H1 (cell line): ENCODE data around the gene SPATS2L. TPM values are rescaled to one million over a fixed set of nuclear protein-coding genes. Genes with fewer than 3 reads are reported as not detected.
A peak's percentile ranks its signal among the peaks of the same experiment; 100 is the strongest.

Experiments used
- CTCF ChIA-PET: fragments of 300-600 bp; sonication (Branson Sonifier 250); formaldehyde crosslinking; loops from one replicate; lab custom pipeline; 2021; ENCODE audit not compliant: partially characterized antibody; lab: Charles Lee
- POLR2A ChIA-PET: fragments of 300-600 bp; sonication (Branson Sonifier 250); formaldehyde crosslinking; loops from one replicate; lab custom pipeline; 2021; ENCODE audit warnings: inconsistent platforms; ENCODE audit not compliant: partially characterized antibody; lab: Charles Lee
- DNase-seq, 2 experiments: peaks; one replicate each; pipeline versions ENCODE4 v3.0.0 to v3.0.0-alpha.2; 2010 to 2022; ENCODE audit warnings: low spot score in 2 of 2, low read depth in 1 of 2, mixed read lengths in 1 of 2
- FAIRE-seq: peaks from 2 replicates; lab custom pipeline; 2011; peaks lifted over from hg19 to GRCh38; lab: Jason Lieb, UNC
- H2AFZ ChIP-seq: 2 replicates; pipeline ENCODE4 v1.8.1; 2012; ENCODE audit warnings: low read length, inconsistent platforms
- H2AK5ac ChIP-seq: 2 replicates; pipeline ENCODE4 v1.6.1; 2013; ENCODE audit warnings: low read depth, low read length
- H2BK120ac ChIP-seq: replicated peaks from 2 replicates; pipeline ENCODE3; 2013; ENCODE audit warnings: low read depth, low read length, inconsistent platforms
- H2BK12ac ChIP-seq: 2 replicates; pipeline ENCODE4 v1.6.1; 2013; ENCODE audit warnings: low read depth, low read length
- H2BK15ac ChIP-seq: 2 replicates; pipeline ENCODE4 v1.6.1; 2013; ENCODE audit warnings: low read length
- H2BK20ac ChIP-seq: 2 replicates; pipeline ENCODE4 v1.6.1; 2013; ENCODE audit warnings: low read length
- H2BK5ac ChIP-seq: 2 replicates; pipeline ENCODE4 v1.6.1; 2013; ENCODE audit warnings: low read depth, low read length
- H3K14ac ChIP-seq: 2 replicates; pipeline ENCODE4 v1.6.1; 2013; ENCODE audit warnings: inconsistent platforms; ENCODE audit not compliant: insufficient read length
- H3K18ac ChIP-seq: 2 replicates; pipeline ENCODE4 v1.6.1; 2013; ENCODE audit warnings: low read length; ENCODE audit errors: extremely low read depth
- H3K23ac ChIP-seq: 2 replicates; pipeline ENCODE4 v1.6.1; 2013; ENCODE audit warnings: inconsistent platforms; ENCODE audit not compliant: insufficient read length
- H3K23me2 ChIP-seq: 2 replicates; pipeline ENCODE4 v1.6.1; 2013; ENCODE audit warnings: low read depth, low read length
- H3K27ac ChIP-seq: 2 replicates; pipeline ENCODE4 v1.6.1; 2011; ENCODE audit warnings: low read depth, low read length, inconsistent platforms
- H3K27me3 ChIP-seq, 4 experiments: replicated peaks in 1 of 4; 1 replicate in 1 of 4; 2 replicates in 3 of 4; pipeline versions ENCODE4 v1.6.1 to v1.8.1; 2011 to 2013; ENCODE audit warnings: low read length in 3 of 4, mild to moderate bottlenecking in 3 of 4, inconsistent platforms in 2 of 4, mixed read lengths in 2 of 4, moderate library complexity in 1 of 4; ENCODE audit not compliant: control insufficient read depth in 3 of 4, insufficient read depth in 3 of 4; ENCODE audit errors: extremely low read depth in 1 of 4
- H3K36me3 ChIP-seq, 4 experiments: 2 replicates each; pipeline versions ENCODE4 v1.6.1 to v1.8.1; 2011 to 2013; ENCODE audit warnings: mild to moderate bottlenecking in 4 of 4, low read length in 3 of 4, moderate library complexity in 2 of 4, control low read depth in 1 of 4, inconsistent platforms in 1 of 4; ENCODE audit not compliant: insufficient read depth in 4 of 4, control insufficient read depth in 2 of 4
- H3K4ac ChIP-seq: replicated peaks from 2 replicates; pipeline ENCODE3; 2013; ENCODE audit warnings: low read length, low read depth, mixed read lengths, inconsistent platforms; ENCODE audit not compliant: insufficient read length
- H3K4me1 ChIP-seq, 4 experiments: replicated peaks in 1 of 4; 1 replicate in 1 of 4; 2 replicates in 3 of 4; pipeline versions ENCODE4 v1.6.1 to v1.8.1; 2011 to 2013; ENCODE audit warnings: low read length in 3 of 4, inconsistent platforms in 2 of 4, mixed read lengths in 1 of 4; ENCODE audit not compliant: insufficient read depth in 4 of 4, control insufficient read depth in 3 of 4
- H3K4me2 ChIP-seq, 2 experiments: 2 replicates each; pipeline versions ENCODE4 v1.6.1 to v1.8.1; 2011 to 2013; ENCODE audit warnings: low read depth in 2 of 2, low read length in 2 of 2, control low read depth in 1 of 2, inconsistent platforms in 1 of 2, mild to moderate bottlenecking in 1 of 2; ENCODE audit not compliant: insufficient read depth in 1 of 2
- H3K4me3 ChIP-seq, 4 experiments: fragments of 200-600, 300-600 bp in 1 of 4; sonication (generic), shearing (Covaris generic), sonication (Bioruptor Twin) in 1 of 4; 2 replicates each; pipeline versions ENCODE4 v1.5.1 to v1.8.1; 2011 to 2016; ENCODE audit warnings: low read length in 4 of 4, low read depth in 3 of 4, control low read depth in 2 of 4, inconsistent platforms in 2 of 4, mild to moderate bottlenecking in 2 of 4, mixed read lengths in 1 of 4, moderate library complexity in 1 of 4; ENCODE audit not compliant: insufficient read depth in 2 of 4; ENCODE audit errors: extremely low read depth in 1 of 4
- H3K56ac ChIP-seq: replicated peaks from 2 replicates; pipeline ENCODE3; 2013; ENCODE audit warnings: low read depth, mild to moderate bottlenecking, mixed read lengths, low read length, inconsistent platforms; ENCODE audit not compliant: insufficient read length
- H3K79me1 ChIP-seq: 2 replicates; pipeline ENCODE4 v1.6.1; 2013; ENCODE audit warnings: low read depth, low read length, control low read depth
- H3K79me2 ChIP-seq, 2 experiments: 2 replicates each; pipeline versions ENCODE4 v1.6.1 to v1.8.1; 2012 to 2013; ENCODE audit warnings: low read length in 2 of 2, mild to moderate bottlenecking in 2 of 2, inconsistent platforms in 1 of 2; ENCODE audit not compliant: insufficient read depth in 2 of 2, control insufficient read depth in 1 of 2
- H3K9ac ChIP-seq, 4 experiments: replicated peaks in 1 of 4; 1 replicate in 1 of 4; 2 replicates in 3 of 4; pipeline versions ENCODE4 v1.6.1 to v1.8.1; 2011 to 2013; ENCODE audit warnings: low read depth in 3 of 4, low read length in 3 of 4, control low read depth in 2 of 4, mild to moderate bottlenecking in 2 of 4, moderate library complexity in 2 of 4, inconsistent platforms in 1 of 4; ENCODE audit errors: extremely low read depth in 1 of 4
- H3K9me3 ChIP-seq, 2 experiments: 2 replicates each; pipeline versions ENCODE4 v1.6.1 to v1.8.1; 2012 to 2013; ENCODE audit warnings: mild to moderate bottlenecking in 2 of 2, moderate library complexity in 2 of 2, control low read depth in 1 of 2, inconsistent platforms in 1 of 2, low read depth in 1 of 2, low read length in 1 of 2, mixed read lengths in 1 of 2; ENCODE audit not compliant: insufficient read depth in 2 of 2
- H4K20me1 ChIP-seq, 2 experiments: replicated peaks in 1 of 2; 2 replicates each; pipeline versions ENCODE3 to v1.8.1; 2011 to 2013; ENCODE audit warnings: inconsistent platforms in 2 of 2, low read length in 2 of 2, mild to moderate bottlenecking in 1 of 2; ENCODE audit not compliant: insufficient read depth in 2 of 2, control insufficient read depth in 1 of 2
- H4K5ac ChIP-seq: 2 replicates; pipeline ENCODE4 v1.6.1; 2013; ENCODE audit warnings: low read length, low read depth, mixed read lengths, inconsistent platforms; ENCODE audit not compliant: insufficient read length
- H4K8ac ChIP-seq: 2 replicates; pipeline ENCODE4 v1.8.0; 2013; ENCODE audit warnings: mild to moderate bottlenecking, moderate library complexity, low read length, inconsistent platforms; ENCODE audit not compliant: insufficient read depth; ENCODE audit errors: extremely low read depth
- H4K91ac ChIP-seq: replicated peaks from 2 replicates; pipeline ENCODE3; 2013; ENCODE audit warnings: low read length, mixed read lengths, inconsistent platforms; ENCODE audit not compliant: insufficient read length
- CBX8 ChIP-seq: fragments of 300-800, 300-1000 bp; sonication (generic); IDR thresholded peaks from 2 replicates; pipeline ENCODE4 v1.7.1; 2016; ENCODE audit warnings: low read depth, low read length, borderline replicate concordance
- NRF1 ChIP-seq: IDR thresholded peaks from 2 replicates; pipeline ENCODE4 v1.6.1; 2011; ENCODE audit warnings: mild to moderate bottlenecking, low read depth, low read length, improper control_type of control experiment
- SIN3A ChIP-seq, 2 experiments: IDR thresholded peaks in 1 of 2; conservative IDR thresholded peaks in 1 of 2; 2 replicates each; pipeline ENCODE4 v1.6.1; 2011 to 2012; ENCODE audit warnings: low read length in 2 of 2, improper control_type of control experiment in 1 of 2, low read depth in 1 of 2, mild to moderate bottlenecking in 1 of 2
- SIX5 ChIP-seq: IDR thresholded peaks from 2 replicates; pipeline ENCODE4 v1.6.1; 2011; ENCODE audit warnings: mild to moderate bottlenecking, low read depth, low read length
- WGBS, 2 experiments: shearing (Covaris generic) in 1 of 2; methylation state at CpG; one replicate each; pipeline versions ENCODE4 v1.1.6 to v1.1.7; 2013 to 2015; ENCODE audit warnings: low lambda C conversion rate in 2 of 2, mixed read lengths in 2 of 2, inconsistent platforms in 1 of 2, low coverage in 1 of 2, missing lambda C conversion rate in 1 of 2; ENCODE audit not compliant: insufficient replicate concordance in 2 of 2, insufficient coverage in 1 of 2, insufficient read length in 1 of 2; ENCODE audit errors: extremely low coverage in 1 of 2, missing lambda C conversion rate in 1 of 2; 5-methylcytosine and 5-hydroxymethylcytosine counted together
- polyA plus RNA-seq, 7 experiments: library from polyadenylated mRNA; depleted of rRNA in 3 of 7; stranded (reverse) in 5 of 7; unstranded in 2 of 7; fragments of >200 nt in 5 of 7; fragments of 200-250 nt in 2 of 7; gene quantifications; 1 replicate in 5 of 7; 2 replicates in 1 of 7; 4 replicates in 1 of 7; pipeline versions ENCODE4 v1.2.1 to v1.2.3, GENCODE V29; 2011 to 2013; ENCODE audit warnings: missing spikeins in 2 of 7, mixed read lengths in 2 of 7
- total RNA-seq: library from RNA; stranded (reverse); fragmentation: NEBNext Ultra II Directional; extraction: Animal tissue kit (Norgen Biotek cat#: 25700); gene quantifications from 2 replicates; pipeline ENCODE4 v1.2.1, GENCODE V29; 2021
- TF ChIP-seq, protein P1 (sequence below): IDR thresholded peaks from 2 replicates; pipeline ENCODE4 v1.6.1; 2011; ENCODE audit warnings: low read length, improper control_type of control experiment

The SPATS2L gene
- total and polyA plus RNA-seq, 2 of the 8 experiments (the other 6 are each of a cell fraction or from before 2014, with no cell fraction given), result 67.3 to 189 TPM

DNA sequence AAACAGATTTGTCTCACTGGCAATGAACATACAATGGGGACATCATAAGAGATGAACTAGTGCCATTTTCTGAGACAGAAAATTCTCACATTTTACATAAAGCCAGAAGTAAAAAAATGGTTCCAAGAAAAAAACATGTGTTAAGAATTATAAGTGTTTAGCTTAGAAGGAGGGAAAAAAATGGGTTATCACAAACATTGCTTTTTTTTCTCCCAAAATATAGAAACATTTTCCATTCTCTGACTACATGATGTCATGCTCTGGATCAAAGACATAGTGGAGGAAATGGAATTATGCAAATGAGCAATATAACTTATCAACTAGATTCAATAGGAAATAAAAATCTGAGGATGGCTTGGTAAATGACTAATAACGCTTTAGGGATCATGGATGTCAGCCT is 49.8 kb downstream of the SPATS2L start:
- H3K9ac ChIP-seq, result no peak overlapping the region
- peaks cover 13 to 44% (median 33%) of the 10 kb centered on the region in 4 experiments; a peak in 4 of 7 replicates for H3K4me1 ChIP-seq
- TF ChIP-seq SIX5, result no peak
- no peak for TF ChIP-seq CBX8
- TF ChIP-seq NRF1, result no peak
- TF ChIP-seq, protein P1, sequence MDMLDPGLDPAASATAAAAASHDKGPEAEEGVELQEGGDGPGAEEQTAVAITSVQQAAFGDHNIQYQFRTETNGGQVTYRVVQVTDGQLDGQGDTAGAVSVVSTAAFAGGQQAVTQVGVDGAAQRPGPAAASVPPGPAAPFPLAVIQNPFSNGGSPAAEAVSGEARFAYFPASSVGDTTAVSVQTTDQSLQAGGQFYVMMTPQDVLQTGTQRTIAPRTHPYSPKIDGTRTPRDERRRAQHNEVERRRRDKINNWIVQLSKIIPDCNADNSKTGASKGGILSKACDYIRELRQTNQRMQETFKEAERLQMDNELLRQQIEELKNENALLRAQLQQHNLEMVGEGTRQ, result no peak
- TF ChIP-seq SIN3A (conservative IDR thresholded peaks at IDR 0.05 in 1 of 2, IDR thresholded peaks at IDR 0.05 in 1 of 2; ENCODE audit: low read depth in 1 of 2, low read length in 2 of 2), result no peak

More for the DNA sequence above, 49.8 kb downstream of the SPATS2L start:
- Histone ChIP-seq H3K4me2 (no peak overlapping the region), H3K27ac (no peak overlapping the region), H3K4ac (no peak overlapping the region), H4K91ac (no peak overlapping the region), H3K4me3 (no peak overlapping the region), H2BK15ac (no peak overlapping the region), H3K23ac (no peak overlapping the region), H3K23me2 (no peaks in the 10 kb centered on the region; the same call in 1 of the 2 replicates), H3K18ac (no peak overlapping the region), H2BK120ac (no peak overlapping the region), H3K9me3 (no peaks in the 10 kb centered on the region), H2BK20ac (no peak overlapping the region), H3K79me1 (peaks cover 3% of the 10 kb centered on the region; the same call in 1 of the 2 replicates), H3K36me3 (peaks cover 0 to 3% (median 0%) of the 10 kb centered on the region in 4 experiments; a peak in 2 of 8 replicates), H3K14ac (no peak overlapping the region), H4K20me1 (no peaks in the 10 kb centered on the region), H3K56ac (no peak overlapping the region), H4K8ac (no peak overlapping the region), H2BK5ac (peak overlapping the region; percentile 49; the same call in 1 of the 2 replicates), H3K79me2 (peaks cover 0 to 96% of the 10 kb centered on the region in 2 experiments; a peak in 2 of 4 replicates), H2AK5ac (no peak overlapping the region), H2AFZ (no peak overlapping the region), H3K27me3 (no peaks in the 10 kb centered on the region), H2BK12ac (peak overlapping the region; percentile 45; the same call in 1 of the 2 replicates), H4K5ac (no peak overlapping the region)
- no peak for FAIRE-seq
- ChIA-PET CTCF (no interaction called here), POLR2A (interaction anchor here (1.6 kb wide), 1 partner anchor 43 kb away, joined by 3 read pairs; no protein-coding TSS in a partner anchor)
- DNase-seq, result no peak
- WGBS, 2 experiments, result 67% methylated on average over 1 of the region's 1 CpG; no CpG with 5 or more reads in 1 of the 2 experiments
